OCI-LY1 (cell line): Measurements from ENCODE around the gene RAD51B.

ENCODE experiments used
- H2AFZ ChIP-seq: fragments of 200-600 bp; sonication (generic), shearing (Covaris generic); 2 replicates; pipeline ENCODE4 v1.6.0; 2014; ENCODE audit warnings: antibody characterized with exemption, mild to moderate bottlenecking, low read length
- H3F3A ChIP-seq: fragments of 200-600 bp; sonication (generic), shearing (Covaris generic); 2 replicates; pipeline ENCODE4 v1.6.0; 2014; ENCODE audit warnings: mild to moderate bottlenecking, antibody characterized with exemption, low read length, moderate library complexity; ENCODE audit not compliant: insufficient read depth
- H3K27ac ChIP-seq: fragments of 200-600 bp; sonication (generic); 2 replicates; pipeline ENCODE4 v1.5.1; 2014; ENCODE audit warnings: low read length, mixed run types, mild to moderate bottlenecking, low read depth; ENCODE audit not compliant: poor library complexity, severe bottlenecking
- H3K27me3 ChIP-seq: fragments of 200-600 bp; sonication (generic); 2 replicates; pipeline ENCODE4 v1.6.0; 2014; ENCODE audit warnings: antibody characterized with exemption, mild to moderate bottlenecking, low read length, moderate library complexity; ENCODE audit not compliant: insufficient read depth
- H3K36me3 ChIP-seq: fragments of 200-600 bp; sonication (generic); 2 replicates; pipeline ENCODE4 v1.6.1; 2014; ENCODE audit warnings: mild to moderate bottlenecking, antibody characterized with exemption, low read length, moderate library complexity, mixed read lengths; ENCODE audit not compliant: insufficient read depth
- H3K4me1 ChIP-seq: fragments of 200-600 bp; sonication (generic); 2 replicates; pipeline ENCODE4 v1.5.1; 2014; ENCODE audit warnings: mild to moderate bottlenecking, low read length, moderate library complexity; ENCODE audit not compliant: insufficient read depth, severe bottlenecking
- H3K4me2 ChIP-seq: fragments of 200-600 bp; sonication (generic), shearing (Covaris generic); 2 replicates; pipeline ENCODE4 v1.6.1; 2014; ENCODE audit warnings: low read length
- H3K4me3 ChIP-seq: fragments of 200-600 bp; sonication (generic); 2 replicates; pipeline ENCODE4 v1.5.1; 2014; ENCODE audit warnings: low read length, low read depth, mild to moderate bottlenecking, mixed read lengths; ENCODE audit not compliant: poor library complexity, severe bottlenecking
- H3K79me2 ChIP-seq: fragments of 200-600 bp; shearing (Covaris generic); 2 replicates; pipeline ENCODE4 v1.6.1; 2016; ENCODE audit warnings: mixed run types, low read length, mixed read lengths; ENCODE audit not compliant: insufficient read depth
- H3K9ac ChIP-seq: fragments of 200-600 bp; sonication (generic), shearing (Covaris generic); 2 replicates; pipeline ENCODE4 v1.6.1; 2014; ENCODE audit warnings: mild to moderate bottlenecking, low read length, mixed read lengths
- H3K9me2 ChIP-seq: fragments of 200-600 bp; sonication (generic), shearing (Covaris generic); 2 replicates; pipeline ENCODE4 v1.6.1; 2014; ENCODE audit warnings: low read depth, mild to moderate bottlenecking, low read length, mixed read lengths
- H3K9me3 ChIP-seq: fragments of 200-600 bp; shearing (Covaris generic); 2 replicates; pipeline ENCODE4 v1.6.1; 2014; ENCODE audit warnings: low read length, mixed read lengths
- H4K20me1 ChIP-seq: fragments of 200-600 bp; sonication (generic), shearing (Covaris generic); 2 replicates; pipeline ENCODE4 v1.6.0; 2016; ENCODE audit warnings: mild to moderate bottlenecking, low read length; ENCODE audit not compliant: insufficient read depth
- EZH2 ChIP-seq: fragments of 200-600 bp; sonication (generic), shearing (Covaris generic); IDR thresholded peaks from 2 replicates; pipeline ENCODE4 v1.8.0; 2017; ENCODE audit warnings: borderline replicate concordance, mixed run types, mild to moderate bottlenecking, antibody characterized with exemption, low read length, moderate library complexity, mixed read lengths
- TF ChIP-seq, protein P1 (sequence below): fragments of 200-600 bp; sonication (generic), shearing (Covaris generic); IDR thresholded peaks from 2 replicates; pipeline ENCODE4 v1.5.1; 2017; ENCODE audit warnings: mild to moderate bottlenecking, antibody characterized with exemption, low read length, moderate library complexity, mixed read lengths

Gene RAD51B

DNA sequence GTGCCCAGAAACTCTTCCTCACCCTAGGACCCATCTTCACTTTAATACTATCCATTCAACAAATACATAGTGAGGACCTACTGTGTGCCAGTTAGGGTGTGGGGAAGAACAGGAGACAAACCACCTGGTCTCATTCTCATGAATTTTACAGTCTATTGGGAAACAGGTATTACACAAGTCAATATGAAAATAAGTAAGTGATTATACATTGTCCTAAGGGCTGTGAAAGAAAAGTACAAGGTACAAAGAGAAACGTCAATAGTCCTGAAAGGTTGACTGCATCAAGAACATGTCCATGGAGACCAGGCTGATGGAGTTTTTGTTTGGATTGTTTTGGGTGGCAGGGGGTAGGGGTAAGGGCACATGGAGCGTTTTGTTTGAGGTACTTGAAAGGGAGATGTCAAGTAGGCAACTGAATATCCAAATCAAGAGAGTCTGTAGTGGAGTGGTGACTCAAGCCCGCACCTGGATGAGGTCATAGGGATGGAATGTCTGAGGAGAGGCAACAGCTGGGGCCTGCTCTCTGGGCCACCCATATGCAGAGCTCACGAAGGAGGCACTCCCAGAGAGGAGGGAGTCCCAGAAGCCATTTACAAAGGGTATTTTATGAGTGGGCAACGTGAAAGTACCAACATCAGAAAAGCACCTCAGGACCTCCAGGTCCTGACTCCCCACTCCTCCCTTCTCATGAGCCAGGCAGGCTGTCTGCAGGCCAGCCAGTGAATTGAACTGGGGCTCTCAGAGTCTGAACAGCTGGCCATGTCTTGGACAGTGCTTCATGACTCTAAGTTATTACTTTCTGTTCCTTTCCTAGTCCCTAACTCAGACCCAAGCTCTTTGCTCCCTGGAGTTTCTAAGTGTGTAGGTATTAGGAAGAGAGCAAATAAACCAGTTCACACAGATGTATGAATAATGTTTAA lies 701.3 kb downstream of the RAD51B start:
- Histone ChIP-seq H3K4me1 (no peaks in the 10 kb centered on the region), H3K27me3 (no peaks in the 10 kb centered on the region), H3K36me3 (no peaks in the 10 kb centered on the region), H3K9me2 (no peaks in the 10 kb centered on the region), H3K4me2 (no peak overlapping the region), H3K4me3 (no peak overlapping the region), H4K20me1 (no peaks in the 10 kb centered on the region), H3K79me2 (no peaks in the 10 kb centered on the region), H3F3A (no peaks in the 10 kb centered on the region), H3K9ac (no peak overlapping the region), H2AFZ (no peak overlapping the region), H3K27ac (no peak overlapping the region), H3K9me3 (no peaks in the 10 kb centered on the region)
- TF ChIP-seq, protein P1, sequence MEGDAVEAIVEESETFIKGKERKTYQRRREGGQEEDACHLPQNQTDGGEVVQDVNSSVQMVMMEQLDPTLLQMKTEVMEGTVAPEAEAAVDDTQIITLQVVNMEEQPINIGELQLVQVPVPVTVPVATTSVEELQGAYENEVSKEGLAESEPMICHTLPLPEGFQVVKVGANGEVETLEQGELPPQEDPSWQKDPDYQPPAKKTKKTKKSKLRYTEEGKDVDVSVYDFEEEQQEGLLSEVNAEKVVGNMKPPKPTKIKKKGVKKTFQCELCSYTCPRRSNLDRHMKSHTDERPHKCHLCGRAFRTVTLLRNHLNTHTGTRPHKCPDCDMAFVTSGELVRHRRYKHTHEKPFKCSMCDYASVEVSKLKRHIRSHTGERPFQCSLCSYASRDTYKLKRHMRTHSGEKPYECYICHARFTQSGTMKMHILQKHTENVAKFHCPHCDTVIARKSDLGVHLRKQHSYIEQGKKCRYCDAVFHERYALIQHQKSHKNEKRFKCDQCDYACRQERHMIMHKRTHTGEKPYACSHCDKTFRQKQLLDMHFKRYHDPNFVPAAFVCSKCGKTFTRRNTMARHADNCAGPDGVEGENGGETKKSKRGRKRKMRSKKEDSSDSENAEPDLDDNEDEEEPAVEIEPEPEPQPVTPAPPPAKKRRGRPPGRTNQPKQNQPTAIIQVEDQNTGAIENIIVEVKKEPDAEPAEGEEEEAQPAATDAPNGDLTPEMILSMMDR, result no peak
- no peak for TF ChIP-seq EZH2

GRCh38 chr14:68521557-68521901 lies 702.0 kb downstream of the RAD51B start:
- Histone ChIP-seq H3K4me2 (no peak overlapping the region), H3K4me1 (no peaks in the 10 kb centered on the region), H3K27ac (no peak overlapping the region), H3K36me3 (no peaks in the 10 kb centered on the region), H3K79me2 (no peaks in the 10 kb centered on the region), H3F3A (no peaks in the 10 kb centered on the region), H3K9me2 (no peaks in the 10 kb centered on the region), H2AFZ (no peak overlapping the region), H3K9ac (no peak overlapping the region), H4K20me1 (no peaks in the 10 kb centered on the region), H3K9me3 (no peaks in the 10 kb centered on the region), H3K4me3 (no peak overlapping the region), H3K27me3 (no peaks in the 10 kb centered on the region)
- TF ChIP-seq EZH2, result no peak
- TF ChIP-seq, protein P1, result no peak

- no peak overlapping the region for H2AFZ ChIP-seq
- TF ChIP-seq EZH2, result no peak
- TF ChIP-seq, protein P1, result no peak
- no peak overlapping the region for H3K4me3 ChIP-seq
- no peaks in the 10 kb centered on the region for H3K9me3 ChIP-seq
- H3K79me2 ChIP-seq, result no peaks in the 10 kb centered on the region
- no peak overlapping the region for H3K27ac ChIP-seq
- H3K4me1 ChIP-seq, result no peaks in the 10 kb centered on the region
- no peaks in the 10 kb centered on the region for H3K27me3 ChIP-seq
- no peaks in the 10 kb centered on the region for H3K9me2 ChIP-seq
- no peak overlapping the region for H3K4me2 ChIP-seq
- no peaks in the 10 kb centered on the region for H3K36me3 ChIP-seq
- H3K9ac ChIP-seq, result no peak overlapping the region
- no peaks in the 10 kb centered on the region for H4K20me1 ChIP-seq
- no peaks in the 10 kb centered on the region for H3F3A ChIP-seq
These were observed 702.5 kb downstream of the RAD51B start for GRCh38 chr14:68521961-68522509.
